ENCODE measurements around the gene HIPK2. TPM values are rescaled to one million over a fixed set of nuclear protein-coding genes. Genes with fewer than 3 reads are reported as not detected.

The HIPK2 gene
- total RNA-seq, 1 experiment from 2014 or later = 19.4 TPM

DNA sequence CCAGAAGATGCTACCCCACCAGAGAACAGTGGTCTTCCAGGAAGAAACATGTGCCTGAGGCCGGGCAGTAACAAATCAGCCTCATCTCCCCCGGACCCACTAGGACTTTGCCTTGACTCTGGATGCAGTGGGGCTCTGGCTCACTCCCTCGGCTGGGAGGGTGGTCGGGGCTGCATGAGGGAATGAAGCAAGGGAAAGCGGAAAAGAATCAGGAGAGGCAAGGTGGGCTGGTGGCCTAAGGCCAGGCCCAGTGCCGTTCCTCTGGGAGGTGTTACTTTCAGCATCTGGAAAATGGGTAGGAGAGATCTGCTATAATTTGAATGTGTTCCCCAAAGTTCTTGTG, 202.5 kb downstream of the HIPK2 start:
- in situ Hi-C loops (cut with HindIII; ENCODE audit: low pct_unique_long_range_greater_than_20kb, low sequenced_read_pairs) = no loop called here
- DNase-seq (ENCODE audit: low read depth) = no peak

DNA sequence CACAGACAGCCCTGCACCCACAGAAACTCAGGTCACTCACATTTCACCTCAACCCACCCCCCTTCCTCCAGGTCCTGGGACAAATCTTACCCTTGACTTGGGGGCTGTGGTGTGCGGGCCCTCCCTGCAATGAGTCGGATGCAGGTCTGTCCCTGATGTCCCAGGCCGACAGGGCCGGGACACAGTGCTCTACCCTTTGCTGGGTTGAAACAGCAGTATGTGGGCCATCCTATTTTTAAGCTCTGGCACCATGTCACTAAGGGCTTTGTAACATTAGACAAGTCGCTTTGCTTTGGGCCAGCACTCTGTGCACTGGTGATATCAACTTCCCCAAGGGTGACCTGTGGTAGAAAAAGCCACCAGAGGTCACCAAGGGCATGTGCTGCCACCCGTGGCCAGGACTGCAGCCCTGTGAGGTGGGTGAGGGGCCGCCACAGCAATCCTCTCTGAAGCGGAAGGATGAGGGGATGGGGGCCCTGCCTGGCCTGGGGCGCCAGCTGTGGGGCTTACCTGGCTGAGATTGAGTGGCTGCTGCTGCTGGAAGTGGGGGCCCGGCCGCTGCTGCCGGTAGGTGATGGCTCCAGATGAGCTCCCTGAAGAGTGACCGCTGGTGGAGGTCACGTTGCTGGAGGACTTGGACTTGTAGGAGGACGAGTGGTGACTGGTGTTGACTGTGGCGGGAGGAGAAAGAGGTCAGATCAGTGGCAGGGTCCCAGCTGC, 203.0 kb downstream of the HIPK2 start:
- DNase-seq (ENCODE audit: low read depth) = no peak
- in situ Hi-C loops (cut with HindIII; ENCODE audit: low pct_unique_long_range_greater_than_20kb, low sequenced_read_pairs) = no loop called here

DNA sequence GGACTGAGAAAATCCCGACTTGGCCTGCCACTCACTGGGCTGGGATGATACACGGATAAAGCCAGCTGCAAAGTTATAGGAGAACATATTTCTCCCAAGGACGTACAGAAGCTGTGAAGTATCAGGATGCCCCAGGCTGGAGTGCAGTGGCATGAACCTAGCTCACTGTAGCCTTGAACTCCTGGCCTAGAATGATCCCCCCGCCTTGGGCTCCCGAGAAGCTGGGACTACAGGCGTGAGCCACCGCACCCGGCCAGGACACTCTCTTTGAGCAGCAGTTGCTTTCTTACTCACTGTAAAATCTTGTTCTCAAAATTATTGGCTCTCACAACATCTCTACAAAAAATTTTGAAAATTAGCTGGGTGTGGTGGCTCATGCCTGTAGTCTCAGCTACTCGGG, 203.9 kb downstream of the HIPK2 start:
- no peak for DNase-seq (ENCODE audit: low read depth)

DNA sequence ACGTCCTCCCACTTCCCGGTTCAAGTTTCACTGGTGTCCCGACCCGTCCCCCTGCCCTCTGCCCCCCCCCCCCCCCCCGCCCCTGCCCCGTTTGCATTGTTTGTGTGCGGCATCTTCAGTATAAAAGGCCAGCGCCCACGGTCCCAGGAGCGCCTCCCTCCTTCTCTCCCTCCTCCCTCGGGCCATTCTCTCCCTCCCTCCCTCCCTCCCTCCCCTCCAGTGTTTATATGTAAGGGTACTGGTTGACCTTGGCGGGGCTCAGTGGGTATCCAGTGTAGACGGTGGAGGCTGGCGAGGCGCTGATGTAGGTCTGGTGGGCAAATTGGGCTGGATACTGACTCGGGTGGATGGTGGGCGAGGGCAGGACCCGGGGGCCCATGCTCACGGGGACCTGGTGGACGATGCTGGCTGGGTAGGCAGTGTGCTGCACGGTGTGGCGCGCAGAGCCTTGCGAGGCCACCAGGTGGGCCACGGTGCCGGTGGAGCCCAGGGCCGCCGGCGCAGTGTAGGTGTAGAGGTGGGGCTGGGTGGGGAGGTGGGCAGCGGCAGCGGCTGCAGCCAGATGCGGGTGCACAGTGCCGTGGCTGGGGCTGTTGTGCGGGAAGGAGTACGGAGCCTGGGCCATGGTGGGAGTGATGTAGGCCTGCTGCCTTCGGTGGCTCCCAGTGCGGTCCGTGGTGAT, 205.0 kb downstream of the HIPK2 start:
- in situ Hi-C loops (cut with HindIII; ENCODE audit: low pct_unique_long_range_greater_than_20kb, low sequenced_read_pairs) = no loop called here

More for the DNA sequence above, 203.9 kb downstream of the HIPK2 start:
- in situ Hi-C loops (cut with HindIII; ENCODE audit: low pct_unique_long_range_greater_than_20kb, low sequenced_read_pairs) = no loop called here

DNA sequence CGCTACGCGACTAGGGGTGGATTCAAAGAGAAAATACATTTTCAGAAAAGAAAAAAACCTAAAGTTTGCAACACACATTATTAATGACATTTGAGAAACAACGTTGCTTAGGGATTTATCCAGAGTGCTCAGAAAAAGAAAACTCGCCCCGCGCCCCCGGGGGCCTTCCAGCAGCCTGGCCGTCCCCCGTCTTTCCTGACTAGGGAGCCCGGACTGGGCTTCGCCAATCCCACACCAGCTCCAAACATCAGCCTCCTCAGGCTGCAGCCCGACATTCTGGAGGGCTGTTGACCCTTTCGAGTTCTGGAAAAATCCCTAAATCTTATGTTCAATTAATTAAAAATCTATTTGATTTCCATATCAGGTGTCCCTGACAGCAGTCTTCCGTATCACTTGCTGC, 205.7 kb downstream of the HIPK2 start:
- DNase-seq (ENCODE audit: low read depth) = no peak
- in situ Hi-C loops (cut with HindIII; ENCODE audit: low pct_unique_long_range_greater_than_20kb, low sequenced_read_pairs) = no loop called here

More for the DNA sequence above, 205.0 kb downstream of the HIPK2 start:
- no peak for DNase-seq (ENCODE audit: low read depth)

DNA sequence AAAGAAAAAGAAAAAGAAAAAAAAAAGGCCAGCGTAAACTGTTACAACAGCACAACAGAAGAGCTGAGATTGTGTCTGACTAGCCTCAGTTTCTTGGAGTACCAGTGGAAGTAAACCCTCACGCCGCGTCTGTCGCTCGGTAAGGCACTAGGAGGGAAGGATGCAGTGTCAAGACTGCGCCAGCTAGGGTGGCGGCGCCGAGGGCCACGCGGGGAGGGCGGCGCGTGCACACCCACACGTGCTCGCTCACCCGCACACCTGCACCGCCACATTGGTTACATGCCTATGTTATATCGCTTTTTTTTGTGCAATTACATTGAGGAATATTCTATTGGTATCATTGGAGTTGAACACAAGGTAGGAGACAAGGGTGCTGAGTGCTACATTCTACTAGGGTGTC, 206.1 kb downstream of the HIPK2 start:
- in situ Hi-C loops (cut with HindIII; ENCODE audit: low pct_unique_long_range_greater_than_20kb, low sequenced_read_pairs) = no loop called here
- no peak for DNase-seq (ENCODE audit: low read depth)

DNA sequence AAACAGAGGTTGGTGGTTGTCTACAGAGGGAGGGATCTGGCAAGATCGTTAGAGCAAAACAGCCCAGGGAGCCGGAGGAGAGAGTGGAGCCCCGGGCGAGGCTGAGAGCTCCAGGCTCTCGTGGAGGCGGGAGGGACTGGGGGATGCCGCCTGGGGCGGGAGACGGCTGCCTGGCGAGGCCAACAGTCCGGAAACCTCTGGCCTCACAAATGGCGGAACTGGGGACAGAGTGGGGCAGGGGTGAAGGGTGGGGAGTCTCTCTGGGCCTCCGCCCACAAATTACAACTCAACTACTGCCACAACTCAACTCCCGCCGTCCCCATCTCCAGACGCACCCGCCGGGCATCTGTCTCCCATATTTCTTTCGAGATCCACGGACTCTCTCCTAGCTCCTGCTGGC, 206.6 kb downstream of the HIPK2 start:
- DNase-seq (ENCODE audit: low read depth) = no peak
- in situ Hi-C loops (cut with HindIII; ENCODE audit: low pct_unique_long_range_greater_than_20kb, low sequenced_read_pairs) = no loop called here

DNA sequence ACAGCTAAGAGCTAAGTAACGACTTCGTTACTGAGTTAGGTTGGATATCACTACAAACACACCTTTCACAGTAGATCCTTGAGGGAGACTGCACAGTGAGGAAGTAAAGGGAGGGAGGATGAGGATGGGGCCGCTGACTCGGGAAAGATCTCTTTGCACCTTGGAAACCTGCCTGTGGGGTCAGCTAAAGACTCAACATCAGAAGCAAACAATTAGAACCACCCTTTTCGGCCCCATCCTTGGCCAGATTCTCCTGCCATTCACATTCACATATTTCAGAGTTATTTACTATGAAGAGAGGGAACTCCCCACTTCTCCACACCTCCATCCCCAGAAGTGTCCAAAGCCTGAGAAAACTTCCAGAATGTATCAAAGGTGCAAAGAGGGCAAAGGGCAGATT, 207.2 kb downstream of the HIPK2 start:
- in situ Hi-C loops (cut with HindIII; ENCODE audit: low pct_unique_long_range_greater_than_20kb, low sequenced_read_pairs) = no loop called here
- no peak for DNase-seq (ENCODE audit: low read depth)

DNA sequence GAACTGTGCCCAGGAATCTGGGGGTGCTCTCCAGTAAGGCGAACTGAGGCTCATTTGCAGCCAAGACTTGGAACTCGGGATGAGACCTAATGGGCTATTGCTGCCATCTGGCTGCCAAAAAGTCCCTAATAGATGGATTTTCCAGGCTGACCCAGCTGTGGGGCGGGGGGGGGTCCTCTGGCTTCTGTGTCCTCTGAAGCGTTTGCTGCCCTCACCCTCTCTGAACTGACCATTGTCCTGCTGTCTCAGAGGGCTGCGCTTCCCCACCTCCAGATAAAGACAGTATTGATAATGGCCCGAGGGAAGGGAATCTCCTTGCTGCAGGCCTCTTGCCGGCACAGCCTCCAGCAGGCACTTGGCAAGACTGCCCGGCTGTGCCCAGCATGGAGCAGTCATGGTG, 207.7 kb downstream of the HIPK2 start:
- no peak for DNase-seq (ENCODE audit: low read depth)
- in situ Hi-C loops (cut with HindIII; ENCODE audit: low pct_unique_long_range_greater_than_20kb, low sequenced_read_pairs) = no loop called here

DNA sequence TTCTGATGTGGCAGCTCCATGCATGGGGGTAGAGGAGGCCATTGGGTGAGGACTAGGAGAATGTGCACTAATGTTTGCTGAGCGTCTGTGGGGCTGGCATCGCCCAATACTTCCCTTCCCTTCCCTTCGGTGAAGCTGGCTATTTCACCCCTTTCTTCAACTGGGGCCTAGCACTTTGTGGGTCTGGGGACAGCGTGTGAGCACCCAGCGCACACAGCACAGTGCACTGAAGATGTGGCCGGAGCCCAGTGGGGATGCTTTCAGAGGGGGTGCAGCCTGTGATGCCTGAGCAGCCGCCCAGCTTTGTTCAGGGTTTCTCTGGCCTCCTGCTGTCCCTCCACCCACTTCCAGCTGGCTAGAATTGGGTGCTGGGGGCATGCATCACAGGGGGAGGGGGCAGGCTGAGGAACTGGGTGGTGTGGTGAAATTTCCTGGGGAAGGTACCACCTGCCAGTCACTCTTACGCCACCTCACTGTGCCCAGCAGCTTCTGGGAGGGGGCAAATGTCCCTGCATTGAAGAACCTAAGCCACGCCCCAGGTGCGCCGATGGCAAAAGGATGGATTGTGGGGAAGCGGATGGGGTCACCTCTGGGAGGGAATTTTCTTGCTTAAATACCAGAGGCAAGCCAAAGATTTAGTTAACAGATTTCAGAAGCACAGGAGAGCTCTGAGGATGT, 208.8 kb downstream of the HIPK2 start:
- DNase-seq (ENCODE audit: low read depth) = no peak
- in situ Hi-C loops (cut with HindIII; ENCODE audit: low pct_unique_long_range_greater_than_20kb, low sequenced_read_pairs) = no loop called here

DNA sequence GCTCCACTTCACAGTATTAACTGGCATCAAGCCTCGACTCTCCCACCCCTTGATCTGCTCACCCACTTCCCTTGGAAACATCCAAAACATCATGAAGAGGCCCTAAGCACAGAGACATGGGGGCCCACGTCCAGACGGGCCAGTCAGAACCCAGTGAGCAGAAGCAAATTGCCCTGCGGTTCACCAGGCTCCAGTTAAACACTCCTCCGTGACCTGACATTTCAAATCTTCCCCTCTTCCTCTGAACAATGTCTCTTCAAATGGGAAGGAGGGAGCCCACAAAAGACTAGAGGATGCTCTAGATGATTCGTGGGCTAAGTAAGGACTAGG, 209.5 kb downstream of the HIPK2 start:
- in situ Hi-C loops (cut with HindIII; ENCODE audit: low pct_unique_long_range_greater_than_20kb, low sequenced_read_pairs) = no loop called here
- DNase-seq (ENCODE audit: low read depth) = no peak

DNA sequence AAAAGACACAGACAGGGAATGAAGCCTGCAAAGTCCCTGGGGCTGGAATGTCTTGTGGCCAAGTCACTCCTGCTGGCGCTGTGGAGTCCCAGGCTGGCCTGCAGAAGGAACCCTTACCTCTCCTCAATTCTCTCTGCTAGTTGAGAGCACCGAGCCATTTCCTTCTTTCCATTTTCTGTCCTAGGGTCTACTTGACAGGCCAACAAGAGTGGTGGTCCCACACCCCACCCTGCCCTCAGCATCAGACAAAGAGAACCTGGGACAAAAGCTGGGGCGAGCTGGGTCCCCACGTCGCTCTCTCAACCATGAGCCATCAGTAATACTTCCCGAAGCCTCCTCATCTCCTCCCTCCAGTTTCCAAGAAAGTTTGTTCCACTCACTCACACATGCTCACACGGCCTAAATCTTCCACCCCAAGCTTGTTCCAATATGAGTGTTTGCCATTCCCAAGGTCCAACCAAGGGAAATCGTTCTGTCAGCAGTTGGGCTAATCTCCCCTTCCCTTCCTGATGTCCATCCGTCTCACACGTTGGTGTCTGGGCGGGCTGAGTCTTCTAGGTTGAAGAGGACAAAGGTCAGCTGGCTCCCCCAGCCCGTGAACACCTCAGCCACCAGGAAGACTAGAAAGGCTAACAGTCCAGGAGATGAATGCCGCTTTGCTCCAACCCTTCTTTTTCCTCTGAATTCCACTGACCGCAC, 210.0 kb downstream of the HIPK2 start:
- in situ Hi-C loops (cut with HindIII; ENCODE audit: low pct_unique_long_range_greater_than_20kb, low sequenced_read_pairs) = no loop called here
- DNase-seq (ENCODE audit: low read depth) = no peak

DNA sequence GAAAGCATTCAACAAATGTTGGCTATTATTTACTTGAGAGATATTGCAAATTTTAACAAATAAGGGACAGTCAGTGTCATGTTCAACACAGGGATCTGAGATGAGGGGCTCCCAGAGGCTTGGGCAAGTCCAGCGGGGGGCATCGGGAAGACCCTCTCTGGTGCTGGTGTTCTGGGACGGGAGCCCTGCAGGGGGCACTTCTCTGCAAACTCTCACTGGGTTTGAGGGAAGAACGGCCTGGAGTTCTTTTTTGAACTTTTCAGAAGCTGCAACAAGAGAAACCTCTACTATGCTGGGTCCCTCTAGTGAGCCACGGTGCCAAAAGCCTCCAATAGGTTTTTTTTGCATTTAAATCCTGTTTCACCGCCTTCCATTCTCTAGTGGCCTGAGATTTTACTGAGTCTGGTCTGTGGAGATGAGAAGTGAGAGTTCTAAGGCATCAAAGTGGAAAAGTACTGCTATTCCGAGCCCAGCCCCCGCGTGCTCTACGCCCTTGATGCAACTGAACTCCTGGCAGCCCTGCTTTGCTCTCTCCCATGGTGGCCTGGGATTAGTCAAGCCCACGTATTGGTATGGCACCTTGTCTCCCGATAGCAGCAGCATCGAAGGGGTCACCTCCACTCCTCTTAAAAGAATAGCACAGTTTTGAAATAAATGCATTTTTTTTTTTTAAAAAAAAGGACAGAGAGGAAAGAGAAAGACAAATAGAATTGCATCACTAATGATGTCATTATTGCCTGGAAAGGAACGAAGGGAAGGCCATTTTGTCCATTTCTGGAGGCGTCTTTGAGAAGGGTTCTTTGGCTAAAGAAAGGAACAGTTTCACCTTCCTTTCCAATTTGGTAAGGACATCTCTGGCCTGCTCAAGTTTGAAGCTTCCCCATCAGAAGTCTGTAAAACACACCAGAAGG, 210.8 kb downstream of the HIPK2 start:
- in situ Hi-C loops (cut with HindIII; ENCODE audit: low pct_unique_long_range_greater_than_20kb, low sequenced_read_pairs) = no loop called here
- DNase-seq (ENCODE audit: low read depth) = no peak

DNA sequence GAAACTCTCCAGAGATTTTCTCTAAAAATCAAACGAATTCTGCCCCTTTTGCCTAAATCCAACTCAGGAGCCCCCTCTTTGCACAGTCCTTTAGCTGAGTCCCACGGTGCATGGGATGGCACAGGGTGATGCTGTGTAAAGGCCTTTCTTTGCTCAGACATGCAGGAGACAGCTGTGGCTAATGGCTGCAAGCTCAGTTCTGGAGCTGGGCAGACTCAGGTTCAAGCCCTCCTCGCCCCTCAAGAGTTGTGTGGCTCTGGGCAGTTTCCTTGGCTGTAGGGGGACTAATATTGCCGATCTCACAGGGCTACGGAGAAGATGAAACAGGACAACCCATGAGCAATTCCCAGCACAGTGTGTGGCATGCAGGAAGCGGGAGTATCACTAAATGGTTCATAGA, 211.7 kb downstream of the HIPK2 start:
- DNase-seq (ENCODE audit: low read depth) = no peak
- in situ Hi-C loops (cut with HindIII; ENCODE audit: low pct_unique_long_range_greater_than_20kb, low sequenced_read_pairs) = no loop called here

DNA sequence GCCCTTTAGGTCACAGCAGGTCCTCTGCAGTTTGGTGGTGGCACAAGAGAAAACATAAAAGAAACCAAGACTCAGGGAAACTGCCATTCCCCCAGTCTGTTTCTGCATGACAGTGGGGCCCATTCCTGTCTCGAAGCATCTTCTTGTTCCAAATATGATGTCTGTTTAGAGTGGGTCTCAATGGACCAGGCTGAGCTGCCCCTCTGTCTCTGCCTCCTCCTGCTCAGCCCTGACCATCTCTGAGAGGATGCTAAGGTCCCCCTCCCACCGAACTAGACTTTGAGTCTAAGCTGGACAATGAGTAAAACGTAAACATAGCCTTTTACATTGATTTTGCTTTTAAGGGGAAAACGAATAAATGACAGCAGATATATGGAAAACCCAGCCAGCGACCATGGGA, 213.9 kb downstream of the HIPK2 start:
- in situ Hi-C loops (cut with HindIII; ENCODE audit: low pct_unique_long_range_greater_than_20kb, low sequenced_read_pairs) = no loop called here
- DNase-seq (ENCODE audit: low read depth) = no peak

DNA sequence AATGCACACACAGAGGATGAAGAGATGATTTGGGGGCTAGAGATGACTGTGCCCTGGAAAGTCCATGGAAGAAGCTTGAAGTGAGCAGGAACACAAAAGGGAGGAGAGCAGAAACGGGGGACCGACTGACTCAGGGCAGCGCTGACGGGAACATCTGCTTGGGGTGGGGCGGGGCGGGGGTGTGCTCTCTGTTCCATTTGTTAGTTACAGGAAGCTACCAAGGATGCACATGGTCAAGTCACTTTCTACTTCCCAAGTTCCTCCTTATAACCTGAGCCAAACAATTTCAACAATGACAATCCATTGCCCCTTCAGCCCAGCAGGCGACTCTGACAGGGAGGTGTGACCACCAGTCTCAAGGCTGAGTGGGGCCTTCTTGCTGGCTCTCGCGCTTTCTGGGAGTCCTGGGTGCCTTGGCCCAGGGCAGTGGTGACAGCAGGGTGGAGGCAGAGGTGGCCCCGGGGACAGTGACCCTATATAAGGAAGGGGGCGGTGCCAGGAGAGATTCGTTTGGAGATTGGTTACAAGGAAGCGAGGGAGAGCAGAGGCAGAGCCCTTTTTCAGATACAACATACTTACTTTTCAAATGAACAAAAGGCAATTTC, 214.7 kb downstream of the HIPK2 start:
- in situ Hi-C loops (cut with HindIII; ENCODE audit: low pct_unique_long_range_greater_than_20kb, low sequenced_read_pairs) = no loop called here
- DNase-seq (ENCODE audit: low read depth) = no peak

DNA sequence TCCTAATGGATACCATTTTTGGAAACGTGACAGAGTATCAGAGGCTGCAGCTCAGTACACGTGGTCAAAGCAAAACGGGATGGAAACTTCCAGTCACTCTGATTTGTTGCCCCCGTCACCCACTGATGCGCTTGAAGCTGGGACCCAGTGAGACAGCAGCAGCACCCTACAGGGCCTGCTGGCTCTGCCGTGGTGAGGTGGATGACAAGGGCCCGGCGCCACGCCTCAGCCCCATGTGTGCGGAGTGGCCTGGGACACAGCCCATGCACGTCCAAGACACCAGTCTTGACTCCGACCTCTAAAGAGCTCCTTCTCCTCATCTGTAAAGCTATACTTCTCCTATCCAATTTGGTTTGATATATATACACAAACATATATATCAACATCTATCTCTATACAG, 215.3 kb downstream of the HIPK2 start:
- DNase-seq (ENCODE audit: low read depth) = no peak
- in situ Hi-C loops (cut with HindIII; ENCODE audit: low pct_unique_long_range_greater_than_20kb, low sequenced_read_pairs) = no loop called here

DNA sequence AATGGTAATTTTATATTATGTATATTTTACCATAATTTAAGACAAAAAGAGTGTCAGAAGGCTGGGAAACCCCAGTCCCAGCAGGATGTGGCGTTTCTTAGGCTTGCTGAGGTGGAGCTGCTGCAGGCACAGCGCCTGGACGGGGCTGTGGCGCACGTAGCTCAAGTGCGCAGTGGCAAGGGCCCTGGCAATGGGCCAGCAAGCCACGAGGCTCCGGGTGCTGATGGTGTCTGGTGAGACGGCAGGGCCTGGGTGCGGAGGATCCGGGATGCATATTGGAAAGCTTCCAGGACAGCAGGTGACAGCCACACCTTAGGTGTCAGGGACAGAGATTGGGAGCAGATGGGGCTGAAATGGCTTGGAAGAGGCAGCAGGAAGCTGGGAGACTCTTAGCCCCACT, 217.1 kb downstream of the HIPK2 start:
- in situ Hi-C loops (cut with HindIII; ENCODE audit: low pct_unique_long_range_greater_than_20kb, low sequenced_read_pairs) = no loop called here
- no peak for DNase-seq (ENCODE audit: low read depth)
